Measurements from ENCODE around the gene CFAP61. TPM values are rescaled to one million over a fixed set of nuclear protein-coding genes. Genes with fewer than 3 reads are reported as not detected.

The CFAP61 gene
- total and polyA plus RNA-seq, 2 experiments from 2014 or later: 0.21 TPM; not detected in 1

DNA sequence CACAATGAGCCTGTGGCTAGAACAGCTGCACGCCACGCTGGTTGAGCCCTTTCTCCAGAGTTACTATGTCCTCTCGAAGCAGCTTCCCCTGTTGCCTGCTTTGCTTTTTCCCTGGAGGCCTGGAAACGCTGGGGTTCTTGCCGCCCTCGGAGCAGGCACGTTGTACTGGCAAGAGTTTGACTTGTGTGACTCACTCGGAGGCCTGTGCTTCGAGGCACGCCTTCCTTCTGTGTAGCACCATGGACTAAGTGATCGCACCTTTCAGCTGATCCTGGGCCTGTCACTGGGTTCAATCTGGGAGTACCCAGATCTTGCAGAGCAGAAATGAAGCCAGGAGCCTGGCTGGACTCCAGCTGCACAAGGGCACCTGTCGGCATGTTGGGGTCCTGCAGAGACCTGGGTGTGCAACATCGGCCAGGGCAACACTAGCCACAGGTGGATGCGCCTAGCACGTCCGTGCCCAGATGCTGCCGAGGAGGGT is 320.8 kb downstream of the CFAP61 start:
- DNase-seq (ENCODE audit: low spot score): no peak
- ATAC-seq: no peak; the same call in 2 of the 3 replicates
- no peaks in the 10 kb centered on the region for H3K36me3 ChIP-seq (ENCODE audit: insufficient read depth)
- Mint-ChIP-seq H3K4me1 (peaks cover 34% of the 10 kb centered on the region), H3K4me3 (no peak overlapping the region), H3K27me3 (ENCODE audit: insufficient read depth, low read depth, poor library complexity) (peaks cover 60% of the 10 kb centered on the region), H3K27ac (no peak overlapping the region), H3K9me3 (peaks cover 2% of the 10 kb centered on the region; the same call in 1 of the 3 replicates), H3K36me3 (ENCODE audit: low read depth) (no peaks in the 10 kb centered on the region; the same call in 2 of the 3 replicates)
- H3K27ac ChIP-seq (ENCODE audit: low read depth): no peak overlapping the region
- H3K4me2 ChIP-seq: peak overlapping the region; percentile 63
- H3K79me2 ChIP-seq (replicated peaks; ENCODE audit: insufficient read depth): no peaks in the 10 kb centered on the region
- no peaks in the 10 kb centered on the region for H4K20me1 ChIP-seq (replicated peaks; ENCODE audit: insufficient read depth)
- peak overlapping the region; percentile 87 for H2AFZ ChIP-seq
- H3F3A ChIP-seq (replicated peaks; ENCODE audit: low read depth): peaks cover 3% of the 10 kb centered on the region; the same call in 1 of the 2 replicates
- H3K4me1 ChIP-seq (ENCODE audit: insufficient read depth): peaks cover 41% of the 10 kb centered on the region
- peaks cover 15% of the 10 kb centered on the region for H3K9me2 ChIP-seq (ENCODE audit: insufficient read depth)
- no peak overlapping the region for H3K4me3 ChIP-seq
- peaks cover 62% of the 10 kb centered on the region for H3K27me3 ChIP-seq (ENCODE audit: insufficient read depth)
- TF ChIP-seq CTCF (conservative IDR thresholded peaks at IDR 0.05; ENCODE audit: low read depth in 2 of 2): no peak

- no peak overlapping the region for H3K4me2 ChIP-seq
- no peak overlapping the region for H3K27ac Mint-ChIP-seq
- H3K9me2 ChIP-seq (ENCODE audit: insufficient read depth): peaks cover 15% of the 10 kb centered on the region
- TF ChIP-seq ETS1 (IDR thresholded peaks at IDR 0.05) (no peak), REST (IDR thresholded peaks at IDR 0.05; ENCODE audit: unreplicated experiment) (no peak), POLR2AphosphoS5 (IDR thresholded peaks at IDR 0.05; ENCODE audit: low read depth) (no peak)
- H3F3A ChIP-seq (replicated peaks; ENCODE audit: low read depth): no peaks in the 10 kb centered on the region
- peaks cover 44% of the 10 kb centered on the region for H3K27me3 Mint-ChIP-seq (ENCODE audit: insufficient read depth, low read depth, poor library complexity)
- H3K9me3 Mint-ChIP-seq: peaks cover 11% of the 10 kb centered on the region
- no peaks in the 10 kb centered on the region for H3K36me3 ChIP-seq (ENCODE audit: insufficient read depth)
- no peak overlapping the region for H3K4me3 Mint-ChIP-seq
- no peaks in the 10 kb centered on the region for H3K79me2 ChIP-seq (replicated peaks; ENCODE audit: insufficient read depth)
- peaks cover 4% of the 10 kb centered on the region; the same call in 2 of the 3 replicates for H3K36me3 Mint-ChIP-seq (ENCODE audit: low read depth)
- H3K4me3 ChIP-seq: no peak overlapping the region
- H3K4me1 ChIP-seq (ENCODE audit: insufficient read depth): peaks cover 28% of the 10 kb centered on the region
- H3K27ac ChIP-seq (ENCODE audit: low read depth): no peak overlapping the region
- H4K20me1 ChIP-seq (replicated peaks; ENCODE audit: insufficient read depth): no peaks in the 10 kb centered on the region
- no peak overlapping the region for H2AFZ ChIP-seq
- no peak for DNase-seq (ENCODE audit: low spot score)
- ATAC-seq: no peak
- H3K27me3 ChIP-seq (ENCODE audit: insufficient read depth): peaks cover 37% of the 10 kb centered on the region
- peaks cover 27% of the 10 kb centered on the region for H3K4me1 Mint-ChIP-seq
These were observed 323.5 kb downstream of the CFAP61 start for GRCh38 chr20:20375862-20376261.

Data from GM23338 (cell line).